ENCODE measurements around the gene KIF21B.

The KIF21B gene

GRCh38 chr1:200999667-201000066 is 23.8 kb downstream of the KIF21B start:
- Mint-ChIP-seq H3K27ac (no peak overlapping the region), H3K36me3 (peaks cover 57% of the 10 kb centered on the region)

GRCh38 chr1:200998323-200998722 is 25.2 kb downstream of the KIF21B start:
- no peak for ATAC-seq
- no peaks in the 10 kb centered on the region for H3K4me1 Mint-ChIP-seq
- H3K4me3 Mint-ChIP-seq: no peak overlapping the region
- no peaks in the 10 kb centered on the region for H3K27me3 Mint-ChIP-seq
- H3K27ac Mint-ChIP-seq: no peak overlapping the region
- no peaks in the 10 kb centered on the region for H3K9me3 Mint-ChIP-seq
- peaks cover 63% of the 10 kb centered on the region for H3K36me3 Mint-ChIP-seq

More at GRCh38 chr1:200999667-201000066, 23.8 kb downstream of the KIF21B start:
- H3K9me3 Mint-ChIP-seq: no peaks in the 10 kb centered on the region
- no peaks in the 10 kb centered on the region for H3K27me3 Mint-ChIP-seq
- ATAC-seq: no peak
- H3K4me1 Mint-ChIP-seq: no peaks in the 10 kb centered on the region
- no peak overlapping the region for H3K4me3 Mint-ChIP-seq

- no peaks in the 10 kb centered on the region for H3K27me3 Mint-ChIP-seq
- H3K36me3 Mint-ChIP-seq: peaks cover 55% of the 10 kb centered on the region
- no peaks in the 10 kb centered on the region for H3K9me3 Mint-ChIP-seq
- no peak overlapping the region for H3K27ac Mint-ChIP-seq
- no peak for ATAC-seq
- no peak overlapping the region for H3K4me3 Mint-ChIP-seq
- peaks cover 11% of the 10 kb centered on the region for H3K4me1 Mint-ChIP-seq
Observed at GRCh38 chr1:200992382-200993048, 31.0 kb downstream of the KIF21B start.

- no peaks in the 10 kb centered on the region for H3K9me3 Mint-ChIP-seq
Observed at GRCh38 chr1:200991097-200991614, 32.4 kb downstream of the KIF21B start.

GRCh38 chr1:200990114-200990513 is 33.4 kb downstream of the KIF21B start:
- Mint-ChIP-seq H3K9me3 (no peaks in the 10 kb centered on the region), H3K27ac (no peak overlapping the region)

More at GRCh38 chr1:200991097-200991614, 32.4 kb downstream of the KIF21B start:
- Mint-ChIP-seq H3K4me1 (peaks cover 11% of the 10 kb centered on the region), H3K27me3 (no peaks in the 10 kb centered on the region), H3K4me3 (no peak overlapping the region), H3K27ac (no peak overlapping the region), H3K36me3 (peaks cover 55% of the 10 kb centered on the region)
- ATAC-seq: no peak

GRCh38 chr1:200989337-200989736 is 34.2 kb downstream of the KIF21B start:
- Mint-ChIP-seq H3K4me1 (peaks cover 11% of the 10 kb centered on the region), H3K27me3 (no peaks in the 10 kb centered on the region), H3K36me3 (peaks cover 66% of the 10 kb centered on the region), H3K9me3 (no peaks in the 10 kb centered on the region), H3K27ac (peak overlapping the region; percentile 33), H3K4me3 (no peak overlapping the region)
- peak; percentile 80 for ATAC-seq

More at GRCh38 chr1:200990114-200990513, 33.4 kb downstream of the KIF21B start:
- Mint-ChIP-seq H3K4me1 (peaks cover 11% of the 10 kb centered on the region), H3K4me3 (no peak overlapping the region), H3K36me3 (peaks cover 61% of the 10 kb centered on the region), H3K27me3 (no peaks in the 10 kb centered on the region)
- ATAC-seq: no peak

- Mint-ChIP-seq H3K27ac (peak overlapping the region; percentile 33), H3K4me1 (peaks cover 11% of the 10 kb centered on the region), H3K36me3 (peaks cover 71% of the 10 kb centered on the region), H3K27me3 (no peaks in the 10 kb centered on the region), H3K4me3 (no peak overlapping the region), H3K9me3 (no peaks in the 10 kb centered on the region)
- ATAC-seq: no peak
Observed at GRCh38 chr1:200988693-200989092, 34.8 kb downstream of the KIF21B start.

GRCh38 chr1:200985481-200985880 is 38.0 kb downstream of the KIF21B start:
- Mint-ChIP-seq H3K4me1 (peaks cover 11% of the 10 kb centered on the region), H3K27me3 (no peaks in the 10 kb centered on the region), H3K27ac (no peak overlapping the region), H3K4me3 (no peak overlapping the region), H3K9me3 (no peaks in the 10 kb centered on the region), H3K36me3 (peaks cover 88% of the 10 kb centered on the region)
- no peak for ATAC-seq

- H3K4me1 Mint-ChIP-seq: no peaks in the 10 kb centered on the region
- ATAC-seq: no peak
Observed at GRCh38 chr1:200983035-200983561, 40.4 kb downstream of the KIF21B start.

GRCh38 chr1:200982071-200982945 is 41.2 kb downstream of the KIF21B start:
- Mint-ChIP-seq H3K27ac (peak overlapping the region; percentile 40), H3K9me3 (no peaks in the 10 kb centered on the region), H3K4me1 (no peaks in the 10 kb centered on the region), H3K36me3 (peaks cover 80% of the 10 kb centered on the region), H3K4me3 (no peak overlapping the region), H3K27me3 (no peaks in the 10 kb centered on the region)
- no peak for ATAC-seq

More at GRCh38 chr1:200983035-200983561, 40.4 kb downstream of the KIF21B start:
- peaks cover 83% of the 10 kb centered on the region for H3K36me3 Mint-ChIP-seq
- H3K9me3 Mint-ChIP-seq: no peaks in the 10 kb centered on the region
- H3K27ac Mint-ChIP-seq: peak overlapping the region; percentile 40
- no peak overlapping the region for H3K4me3 Mint-ChIP-seq
- no peaks in the 10 kb centered on the region for H3K27me3 Mint-ChIP-seq

- H3K9me3 Mint-ChIP-seq: no peaks in the 10 kb centered on the region
- no peak for ATAC-seq
- no peak overlapping the region for H3K4me3 Mint-ChIP-seq
- H3K36me3 Mint-ChIP-seq: peaks cover 80% of the 10 kb centered on the region
- no peaks in the 10 kb centered on the region for H3K4me1 Mint-ChIP-seq
- H3K27ac Mint-ChIP-seq: no peak overlapping the region
- no peaks in the 10 kb centered on the region for H3K27me3 Mint-ChIP-seq
Observed at GRCh38 chr1:200981278-200981677, 42.2 kb downstream of the KIF21B start.

GRCh38 chr1:200980873-200981272 is 42.6 kb downstream of the KIF21B start:
- H3K4me1 Mint-ChIP-seq: no peaks in the 10 kb centered on the region
- H3K27me3 Mint-ChIP-seq: no peaks in the 10 kb centered on the region
- peaks cover 76% of the 10 kb centered on the region for H3K36me3 Mint-ChIP-seq
- H3K9me3 Mint-ChIP-seq: no peaks in the 10 kb centered on the region
- ATAC-seq: no peak
- H3K27ac Mint-ChIP-seq: no peak overlapping the region
- H3K4me3 Mint-ChIP-seq: no peak overlapping the region

- no peak for ATAC-seq
- Mint-ChIP-seq H3K27me3 (no peaks in the 10 kb centered on the region), H3K9me3 (no peaks in the 10 kb centered on the region), H3K4me3 (no peak overlapping the region), H3K36me3 (peaks cover 75% of the 10 kb centered on the region), H3K27ac (no peak overlapping the region), H3K4me1 (no peaks in the 10 kb centered on the region)
Observed at GRCh38 chr1:200980452-200980772, 43.1 kb downstream of the KIF21B start.

GRCh38 chr1:200979574-200980451 is 43.7 kb downstream of the KIF21B start:
- no peaks in the 10 kb centered on the region for H3K9me3 Mint-ChIP-seq
- H3K27ac Mint-ChIP-seq: no peak overlapping the region
- no peaks in the 10 kb centered on the region for H3K4me1 Mint-ChIP-seq
- no peak overlapping the region for H3K4me3 Mint-ChIP-seq
- no peaks in the 10 kb centered on the region for H3K27me3 Mint-ChIP-seq
- peaks cover 78% of the 10 kb centered on the region for H3K36me3 Mint-ChIP-seq
- ATAC-seq: no peak

Measured in stimulated activated memory B cell treated with anti-CD40 and anti-IgM and Interleukin-4, amounts not matched to agents 10 μg/mL and 1 μg/mL and 100 μg/mL, for 72 hours (primary cell).